Thoracic aorta (tissue), 2 donors: ENCODE measurements around the gene ST6GAL2. TPM values are rescaled to one million over a fixed set of nuclear protein-coding genes. Genes with fewer than 3 reads are reported as not detected.

Experiments
- ATAC-seq: fragments of 150-250 bp; one replicate; pipeline ENCODE4 v1.8.0; 2017; ENCODE audit warnings: low read depth; ENCODE audit not compliant: insufficient number of reproducible peaks, low FRiP score
- DNase-seq: peaks from one replicate; pipeline ENCODE4 v3.0.0-alpha.2; 2020; ENCODE audit warnings: low spot score
- H3K27ac ChIP-seq, 2 donors: fragments of 200-600 bp; sonication (generic); 1 replicate in 1 of 2; 2 replicates in 1 of 2; pipeline ENCODE4 v1.5.1; 2016; ENCODE audit warnings: mild to moderate bottlenecking in 2 of 2, moderate library complexity in 2 of 2
- H3K27me3 ChIP-seq: fragments of 200-600 bp; sonication (generic); replicated peaks from 2 replicates; pipeline ENCODE4 v1.6.0; 2016; ENCODE audit warnings: mild to moderate bottlenecking; ENCODE audit not compliant: insufficient read depth
- H3K36me3 ChIP-seq: fragments of 200-600 bp; sonication (generic); one replicate; pipeline ENCODE4 v1.5.1; 2016
- H3K4me1 ChIP-seq, 2 donors: fragments of 200-600 bp; sonication (generic); 1 replicate in 1 of 2; 2 replicates in 1 of 2; pipeline versions ENCODE4 v1.5.1 to v1.6.0; 2016; ENCODE audit warnings: low read depth in 2 of 2, mild to moderate bottlenecking in 1 of 2; ENCODE audit not compliant: control insufficient read depth in 1 of 2
- H3K4me3 ChIP-seq: fragments of 200-600 bp; sonication (generic); 2 replicates; pipeline ENCODE4 v1.5.1; 2016; ENCODE audit warnings: mild to moderate bottlenecking
- H3K9me3 ChIP-seq: fragments of 200-600 bp; sonication (generic); 2 replicates; pipeline ENCODE4 v1.5.1; 2016
- CTCF ChIP-seq: fragments of 200-600 bp; sonication (generic); IDR thresholded peaks from one replicate; pipeline ENCODE4 v1.5.1; 2019; ENCODE audit warnings: antibody characterized with exemption
- total RNA-seq, 2 donors: library from RNA; depleted of rRNA; stranded (reverse); fragments of >200 nt; gene quantifications; one replicate each; pipeline versions ENCODE4 v1.1.0 to v1.2.3, GENCODE V29; 2016

ST6GAL2 gene
- total RNA-seq, 2 donors from 2014 or later: 71.1 to 900 TPM

- DNase-seq (no peak), ATAC-seq (no peak)
- no peak overlapping the region for H3K4me3 ChIP-seq
- H3K4me1 ChIP-seq: no peaks in the 10 kb centered on the region
- H3K27ac ChIP-seq: no peak overlapping the region
- TF ChIP-seq CTCF: no peak
- no peaks in the 10 kb centered on the region for H3K9me3 ChIP-seq
- H3K36me3 ChIP-seq: no peaks in the 10 kb centered on the region
- no peaks in the 10 kb centered on the region for H3K27me3 ChIP-seq
Observed at GRCh38 chr2:106904242-106904641, 18.3 kb upstream of the ST6GAL2 start.

GRCh38 chr2:106899786-106900530 is 14.0 kb upstream of the ST6GAL2 start:
- Histone ChIP-seq H3K36me3 (no peaks in the 10 kb centered on the region), H3K27ac (no peak overlapping the region), H3K4me1 (no peaks in the 10 kb centered on the region), H3K9me3 (no peaks in the 10 kb centered on the region), H3K27me3 (no peaks in the 10 kb centered on the region), H3K4me3 (no peak overlapping the region)
- TF ChIP-seq CTCF: no peak
- DNase-seq: no peak
- no peak for ATAC-seq

GRCh38 chr2:106894545-106894944 is 8.6 kb upstream of the ST6GAL2 start:
- no peaks in the 10 kb centered on the region for H3K9me3 ChIP-seq
- H3K4me1 ChIP-seq: no peaks in the 10 kb centered on the region
- H3K27me3 ChIP-seq: no peaks in the 10 kb centered on the region
- no peaks in the 10 kb centered on the region for H3K36me3 ChIP-seq
- no peak for ATAC-seq
- no peak overlapping the region for H3K4me3 ChIP-seq
- no peak for DNase-seq
- TF ChIP-seq CTCF: no peak
- H3K27ac ChIP-seq: no peak overlapping the region

- Histone ChIP-seq H3K9me3 (no peaks in the 10 kb centered on the region), H3K36me3 (no peaks in the 10 kb centered on the region), H3K27ac (no peak overlapping the region), H3K4me3 (no peak overlapping the region), H3K4me1 (no peaks in the 10 kb centered on the region), H3K27me3 (no peaks in the 10 kb centered on the region)
- TF ChIP-seq CTCF: no peak
- ATAC-seq: no peak
- DNase-seq: no peak
Observed at GRCh38 chr2:106892048-106892447, 6.1 kb upstream of the ST6GAL2 start.

- Histone ChIP-seq H3K27me3 (no peaks in the 10 kb centered on the region), H3K36me3 (no peaks in the 10 kb centered on the region), H3K9me3 (no peaks in the 10 kb centered on the region), H3K4me3 (no peak overlapping the region), H3K4me1 (no peaks in the 10 kb centered on the region), H3K27ac (no peak overlapping the region)
- no peak for TF ChIP-seq CTCF
- ATAC-seq (no peak), DNase-seq (no peak)
Observed at GRCh38 chr2:106890606-106891005, 4.6 kb upstream of the ST6GAL2 start.
